NCI-H2196 (cell line): ENCODE measurements around the gene MINPP1.
A peak's percentile ranks its signal among the peaks of the same experiment; 100 is the strongest.
"Not testable (repeated sequence)": the region's sequence is repeated elsewhere in the genome, so short reads cannot be mapped to it uniquely, and the experiment has no call there.

Source experiments
- DNase-seq: peaks from one replicate; lab custom pipeline; 2025; ENCODE audit not compliant: unreplicated experiment; lab: John Stamatoyannopoulos, UW

Gene MINPP1

GRCh38 chr10:87504640-87505365 is at the start of gene MINPP1:
Gene MINPP1, plus strand, starts transcription at chr10:87504893. Its CDS starts 23 bp downstream, at chr10:87504916.
- peak; percentile 58 for DNase-seq

GRCh38 chr10:87456586-87457220 is 48.0 kb upstream of the MINPP1 start:
- DNase-seq: not testable (repeated sequence)

- not testable (repeated sequence) for DNase-seq
Observed at GRCh38 chr10:87461751-87462150, 42.9 kb upstream of the MINPP1 start.

DNA sequence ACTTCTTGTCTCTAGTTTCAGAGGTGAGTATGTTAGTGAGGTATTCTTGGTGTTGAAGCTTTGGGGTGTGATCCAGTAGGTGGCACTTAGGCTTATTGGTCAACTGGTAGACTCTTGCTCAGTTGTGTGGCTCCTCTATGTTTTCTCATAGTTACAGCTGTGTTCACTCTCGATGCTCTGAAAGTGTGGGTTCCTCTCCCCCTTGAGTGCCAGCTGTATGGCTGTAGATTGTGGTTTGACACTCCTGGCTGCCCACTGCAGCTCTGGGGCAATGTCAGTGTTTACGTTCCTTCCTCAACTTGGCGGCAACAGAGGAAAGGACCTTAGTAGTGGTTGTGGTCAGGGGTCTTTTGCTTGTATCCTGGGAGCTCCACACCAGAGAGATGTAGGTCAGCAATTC is 37.8 kb upstream of the MINPP1 start:
- DNase-seq: not testable (repeated sequence)

GRCh38 chr10:87488733-87489132 is 16.0 kb upstream of the MINPP1 start:
- DNase-seq: not testable (repeated sequence)

- DNase-seq: not testable (repeated sequence)
Observed at GRCh38 chr10:87490285-87490684, 14.4 kb upstream of the MINPP1 start.

DNA sequence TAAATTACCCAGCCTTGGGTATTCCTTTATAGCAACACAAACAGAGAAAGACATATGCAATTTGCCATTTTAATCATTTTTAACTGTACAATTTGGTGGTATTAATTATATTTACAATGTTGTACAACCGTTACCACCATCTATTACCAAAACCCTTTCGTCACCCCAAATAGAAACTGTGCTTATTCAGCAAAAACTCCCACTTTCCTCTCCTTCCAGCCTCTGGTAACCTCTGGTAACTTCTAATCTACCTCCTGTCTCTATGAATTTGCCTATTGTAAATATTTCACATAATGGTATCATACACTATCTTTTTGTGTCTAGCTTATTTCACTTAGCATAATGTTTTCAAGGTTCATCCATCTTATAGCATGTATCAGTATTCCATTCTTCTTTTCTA is 12.2 kb upstream of the MINPP1 start:
- DNase-seq: not testable (repeated sequence)

DNA sequence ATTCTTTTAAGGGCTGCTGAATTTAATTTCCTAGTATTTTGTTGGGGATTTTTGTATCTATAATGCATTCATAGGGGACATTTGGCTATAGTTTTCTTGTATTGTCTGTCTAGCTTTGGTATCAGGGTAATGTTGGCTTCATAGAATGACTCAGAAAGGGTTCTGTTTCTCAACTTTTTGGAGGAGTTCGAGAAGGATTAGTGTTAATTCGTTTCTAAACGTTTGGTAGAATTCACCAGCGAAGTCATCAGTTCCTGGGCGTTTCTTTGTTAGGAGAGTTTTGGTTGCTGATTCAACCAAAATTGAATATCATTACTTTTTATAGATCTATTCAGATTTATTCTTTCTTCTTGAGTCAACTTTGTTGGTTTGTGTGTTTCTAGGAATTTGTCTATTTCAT is 9.2 kb upstream of the MINPP1 start:
- not testable (repeated sequence) for DNase-seq

DNA sequence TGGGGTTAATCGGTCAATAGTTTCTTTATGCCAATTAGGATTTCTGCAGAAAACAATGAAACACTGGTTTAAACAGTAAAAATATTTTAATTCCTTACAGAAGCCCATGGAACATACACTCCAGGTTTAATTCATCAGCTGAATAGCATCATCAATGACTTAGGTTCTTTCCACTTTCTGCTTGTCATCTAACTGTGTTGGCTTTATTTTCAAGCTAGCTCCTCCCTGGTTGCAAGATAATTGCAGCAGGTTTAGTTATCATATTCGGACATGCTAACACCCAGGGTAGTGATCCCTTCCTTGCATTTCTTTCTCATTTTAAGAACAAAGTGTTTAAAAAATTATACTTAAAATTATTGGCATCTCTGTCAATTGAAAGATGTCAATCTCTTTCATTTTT is 7.3 kb upstream of the MINPP1 start:
- not testable (repeated sequence) for DNase-seq

DNA sequence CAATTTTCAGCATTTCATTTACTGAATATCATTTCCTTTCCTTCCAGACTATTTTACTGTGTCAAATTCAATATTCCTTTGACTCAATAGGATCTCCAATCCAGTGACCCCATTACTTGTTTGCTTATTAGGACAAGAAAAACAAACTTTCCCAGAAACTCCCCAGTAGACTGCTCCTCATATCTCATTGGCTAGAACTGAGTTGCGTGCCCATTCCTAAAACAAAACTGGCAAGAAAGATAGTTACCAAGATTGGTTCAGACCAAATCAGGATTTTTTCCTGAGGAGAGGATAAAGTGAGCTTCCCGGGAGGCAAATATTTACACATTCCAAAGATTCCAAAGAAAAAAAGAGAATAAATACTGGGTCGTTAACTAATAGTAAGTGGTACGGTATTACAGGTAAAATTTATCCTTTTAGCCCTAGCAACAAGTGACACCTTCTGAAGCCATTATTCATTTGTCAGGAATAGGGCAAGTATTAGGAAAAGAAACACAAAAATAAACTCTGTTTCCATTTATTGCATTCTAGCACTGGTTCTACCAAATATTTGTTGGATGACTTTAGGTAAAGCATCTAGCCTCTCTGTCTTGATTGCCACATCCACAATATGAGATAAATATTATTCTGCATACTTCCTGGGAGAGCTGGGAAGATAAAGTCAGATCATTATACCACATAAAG is 6.4 kb upstream of the MINPP1 start:
- DNase-seq: not testable (repeated sequence)

DNA sequence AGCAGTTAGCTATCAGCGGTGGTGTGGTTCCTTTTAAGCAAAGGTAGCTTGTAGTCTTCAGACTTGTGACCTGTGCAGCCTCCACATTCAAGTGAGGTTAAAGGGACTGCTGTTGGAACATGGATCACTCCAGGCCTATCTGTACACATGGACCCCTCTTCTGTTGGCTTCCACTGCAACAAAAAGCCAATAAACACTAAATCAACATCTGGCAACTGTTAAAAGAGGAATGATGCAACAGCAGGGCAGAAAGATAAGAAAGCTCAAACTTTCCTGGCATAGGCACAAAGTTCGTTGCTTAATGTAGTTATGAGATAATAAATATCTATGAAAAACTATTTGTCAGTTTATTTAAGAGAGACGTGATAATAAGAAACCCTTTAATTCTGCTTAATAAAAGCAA is 4.0 kb upstream of the MINPP1 start:
- DNase-seq: no peak

- no peak for DNase-seq
Observed at GRCh38 chr10:87503401-87503800, 1.3 kb upstream of the MINPP1 start.

DNA sequence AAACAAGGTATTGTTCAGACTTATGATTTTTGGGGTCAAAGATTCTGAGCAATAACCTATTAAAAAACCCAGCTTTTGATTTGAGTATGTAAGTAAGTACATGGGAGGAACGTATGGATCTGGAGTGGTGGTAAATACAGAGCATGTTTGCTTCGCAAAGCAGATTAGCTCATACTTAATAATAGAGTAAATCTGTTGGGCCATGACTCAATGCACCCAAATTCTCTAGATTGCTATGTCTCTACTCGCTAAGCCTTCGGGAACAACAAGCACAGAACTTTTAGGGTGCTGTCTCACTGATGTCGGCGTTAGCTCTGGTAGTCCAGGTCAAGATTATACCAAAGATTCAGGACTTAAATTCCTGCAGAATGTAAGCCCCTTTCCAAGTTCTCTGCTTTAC is 807 bp upstream of the MINPP1 start:
- no peak for DNase-seq

GRCh38 chr10:87504307-87504639 is 420 bp upstream of the MINPP1 start:
- DNase-seq: no peak

- DNase-seq: peak; percentile 12
Observed at GRCh38 chr10:87505366-87506111, 846 bp downstream of the MINPP1 start.

GRCh38 chr10:87506956-87507355 is 2.3 kb downstream of the MINPP1 start:
- DNase-seq: no peak

DNA sequence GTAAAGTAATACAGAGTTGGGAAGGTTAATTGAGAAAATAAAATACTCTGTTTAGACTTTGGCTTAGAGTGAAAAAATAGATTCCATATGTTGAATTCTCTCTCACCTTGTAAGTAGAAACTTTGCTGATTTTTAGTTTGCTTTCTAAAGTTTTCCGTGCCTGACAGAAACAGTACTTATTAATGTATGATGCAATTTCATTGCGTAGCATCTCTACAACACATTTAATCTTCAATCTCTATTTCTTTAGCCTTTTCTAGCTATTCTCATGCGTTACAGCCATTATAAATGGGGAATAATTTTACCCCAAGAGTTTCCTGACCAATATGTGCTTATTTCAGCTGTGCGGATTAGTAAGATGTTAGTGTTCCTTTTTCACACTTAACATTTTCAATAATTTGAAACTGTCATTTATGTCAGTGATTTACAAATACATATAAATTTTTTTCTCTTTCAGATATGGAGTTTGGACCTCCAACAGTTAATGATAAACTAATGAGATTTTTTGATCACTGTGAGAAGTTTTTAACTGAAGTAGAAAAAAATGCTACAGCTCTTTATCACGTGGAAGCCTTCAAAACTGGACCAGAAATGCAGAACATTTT is 3.3 kb downstream of the MINPP1 start:
- no peak for DNase-seq

DNA sequence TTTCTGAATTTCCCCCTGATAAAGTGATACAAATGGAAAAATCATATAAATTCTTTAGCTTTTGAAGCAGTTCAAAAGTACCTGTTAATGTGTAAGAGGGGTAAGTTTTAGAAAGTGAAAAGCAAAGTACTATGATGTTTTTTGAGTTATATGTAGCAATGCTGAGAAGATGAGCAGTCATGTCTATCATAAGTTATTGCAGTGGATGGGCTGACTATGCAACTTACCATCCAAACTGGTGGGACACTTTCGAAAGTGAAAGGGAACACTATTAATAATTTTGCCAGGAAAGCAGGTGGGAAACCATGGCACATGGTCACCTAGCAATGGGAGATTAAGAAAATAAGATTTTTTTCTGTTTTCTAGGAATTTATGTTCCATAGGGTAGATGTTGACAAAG is 4.1 kb downstream of the MINPP1 start:
- DNase-seq: no peak

GRCh38 chr10:87510025-87510424 is 5.3 kb downstream of the MINPP1 start:
- DNase-seq: no peak

GRCh38 chr10:87511526-87511925 is 6.8 kb downstream of the MINPP1 start:
- DNase-seq: no peak

DNA sequence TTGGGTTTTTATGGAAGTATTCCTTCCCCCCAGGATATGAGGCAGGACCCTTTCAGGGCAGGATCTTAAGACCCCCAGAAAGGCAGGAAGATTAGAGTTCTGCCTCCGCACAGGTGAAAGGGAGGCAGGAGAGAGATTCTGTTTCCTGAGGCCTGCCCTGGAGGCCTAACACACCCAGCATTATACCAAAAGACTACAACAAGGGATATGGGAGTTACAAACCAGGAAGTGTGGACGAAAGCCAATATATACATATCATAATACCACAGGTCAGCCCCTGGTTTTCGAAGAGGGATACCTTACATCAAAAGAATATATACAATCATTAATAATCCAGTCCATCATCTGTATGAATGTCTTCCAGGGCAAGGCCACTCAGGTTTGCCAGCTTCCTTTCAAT is 14.2 kb downstream of the MINPP1 start:
- no peak for DNase-seq
